PC-9 (cell line): ENCODE data around the gene IRF1. TPM values are rescaled to one million over a fixed set of nuclear protein-coding genes. Genes with fewer than 3 reads are reported as not detected.

Experiments used
- BruUV-seq: library from RNA; stranded (reverse); fragments of 400-500 nt; replicated peaks from 2 replicates; lab custom pipeline; 2021; lab: Mats Ljungman, UMichigan
- CTCF ChIA-PET: fragments of 300-600 bp; sonication (Branson Sonifier 250); formaldehyde crosslinking; loops from one replicate; lab custom pipeline; 2022; ENCODE audit warnings: antibody characterized with exemption; lab: Charles Lee
- POLR2A ChIA-PET: fragments of 300-600 bp; sonication (Branson Sonifier 250); formaldehyde crosslinking; loops from one replicate; lab custom pipeline; 2022; ENCODE audit warnings: antibody characterized with exemption; ENCODE audit not compliant: unreplicated experiment; lab: Charles Lee
- DNase-seq, 2 experiments: peaks; one replicate each; pipeline versions ENCODE4 v3.0.0 to v3.0.0-alpha.2; 2015 to 2022; ENCODE audit warnings: mixed read lengths in 1 of 2
- H2AFZ ChIP-seq: fragments of 200-600 bp; sonication (generic); 2 replicates; pipeline ENCODE4 v1.8.1; 2017; ENCODE audit warnings: antibody characterized with exemption
- H3F3A ChIP-seq: fragments of 200-600 bp; sonication (generic); 2 replicates; pipeline ENCODE4 v1.8.1; 2017; ENCODE audit warnings: antibody characterized with exemption, mild to moderate bottlenecking, low read depth; ENCODE audit not compliant: insufficient read depth
- H3K27ac ChIP-seq: fragments of 200-600 bp; sonication (generic); 2 replicates; pipeline ENCODE4 v1.6.1; 2016; ENCODE audit warnings: mixed run types
- H3K27me3 ChIP-seq: fragments of 200-600 bp; sonication (generic); 2 replicates; pipeline ENCODE4 v1.6.1; 2016; ENCODE audit warnings: low read depth, mixed run types; ENCODE audit not compliant: insufficient read depth
- H3K36me3 ChIP-seq: fragments of 200-600 bp; sonication (generic); 2 replicates; pipeline ENCODE4 v1.6.1; 2016; ENCODE audit warnings: low read depth, mixed run types
- H3K4me1 ChIP-seq: fragments of 200-600 bp; sonication (generic); replicated peaks from 2 replicates; pipeline ENCODE4 v1.6.1; 2016; ENCODE audit warnings: mixed run types; ENCODE audit not compliant: insufficient read depth
- H3K4me2 ChIP-seq: fragments of 200-600 bp; sonication (generic); 2 replicates; pipeline ENCODE4 v1.6.1; 2017; ENCODE audit warnings: mixed run types
- H3K4me3 ChIP-seq: fragments of 200-600 bp; sonication (generic); 2 replicates; pipeline ENCODE4 v1.6.1; 2016; ENCODE audit warnings: mixed run types
- H3K79me2 ChIP-seq: fragments of 200-600 bp; sonication (generic); 2 replicates; pipeline ENCODE4 v1.6.1; 2017; ENCODE audit warnings: low read depth, mixed run types
- H3K9me2 ChIP-seq: fragments of 200-600 bp; sonication (generic); 2 replicates; pipeline ENCODE4 v1.8.1; 2017; ENCODE audit warnings: mild to moderate bottlenecking; ENCODE audit not compliant: insufficient read depth
- H3K9me3 ChIP-seq: fragments of 200-600 bp; sonication (generic); 2 replicates; pipeline ENCODE4 v1.8.1; 2016; ENCODE audit warnings: low read depth; ENCODE audit not compliant: insufficient read depth
- H4K20me1 ChIP-seq: fragments of 200-600 bp; sonication (generic); 2 replicates; pipeline ENCODE4 v1.8.1; 2017; ENCODE audit not compliant: insufficient read depth
- EZH2 ChIP-seq: fragments of 200-600 bp; sonication (generic); IDR thresholded peaks from 2 replicates; pipeline ENCODE4 v1.8.0; 2017; ENCODE audit warnings: antibody characterized with exemption, low read depth
- intact Hi-C: fragments of 100-400 bp; cut with micrococcal nuclease; formaldehyde crosslinking; loops from one replicate; pipeline ENCODE4 v1.10.0; 2022; ENCODE audit not compliant: unreplicated experiment
- total RNA-seq: library from RNA; stranded (reverse); gene quantifications from 2 replicates; pipeline ENCODE4 v1.2.3, GENCODE V29; 2021
- TF ChIP-seq, protein P1 (sequence below): fragments of 200-600 bp; sonication (generic); conservative IDR thresholded peaks from 2 replicates; pipeline ENCODE4 v1.6.1; 2017; ENCODE audit warnings: mixed run types, antibody characterized with exemption, mild to moderate bottlenecking, moderate library complexity

Gene IRF1
- total RNA-seq, 1 experiment from 2014 or later: 27.1 TPM

DNA sequence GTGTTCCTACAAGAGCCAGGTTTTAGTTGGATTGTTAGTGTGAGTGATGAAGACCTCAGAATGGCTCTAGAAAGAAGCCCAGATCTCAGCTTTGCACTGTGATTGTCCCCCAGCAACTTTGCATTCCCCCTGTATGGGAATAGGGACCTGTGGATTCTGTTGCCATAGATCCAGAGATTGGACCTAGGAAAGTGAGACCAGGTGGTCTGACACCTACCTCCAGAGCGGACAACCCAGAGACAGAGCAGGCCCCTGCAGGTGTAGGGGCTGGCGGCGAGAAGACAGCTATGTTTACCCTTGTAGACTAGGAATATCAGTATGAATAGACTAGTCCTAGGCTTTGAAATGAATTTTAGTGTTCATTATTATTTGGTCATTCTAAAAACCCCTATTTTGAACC lies 53.6 kb downstream of the IRF1 start:
- no peak for DNase-seq
- ChIA-PET CTCF (no interaction called here), POLR2A (no interaction called here)
- Histone ChIP-seq H3K79me2 (no peaks in the 10 kb centered on the region), H3K9me2 (no peaks in the 10 kb centered on the region), H3K9me3 (no peaks in the 10 kb centered on the region), H3K4me2 (no peak overlapping the region), H3K27me3 (no peaks in the 10 kb centered on the region), H3K4me3 (no peak overlapping the region), H3F3A (no peaks in the 10 kb centered on the region), H3K4me1 (no peaks in the 10 kb centered on the region; the same call in 1 of the 2 replicates), H4K20me1 (no peaks in the 10 kb centered on the region; the same call in 1 of the 2 replicates), H3K27ac (no peak overlapping the region), H3K36me3 (no peaks in the 10 kb centered on the region), H2AFZ (no peak overlapping the region)
- TF ChIP-seq, protein P1, sequence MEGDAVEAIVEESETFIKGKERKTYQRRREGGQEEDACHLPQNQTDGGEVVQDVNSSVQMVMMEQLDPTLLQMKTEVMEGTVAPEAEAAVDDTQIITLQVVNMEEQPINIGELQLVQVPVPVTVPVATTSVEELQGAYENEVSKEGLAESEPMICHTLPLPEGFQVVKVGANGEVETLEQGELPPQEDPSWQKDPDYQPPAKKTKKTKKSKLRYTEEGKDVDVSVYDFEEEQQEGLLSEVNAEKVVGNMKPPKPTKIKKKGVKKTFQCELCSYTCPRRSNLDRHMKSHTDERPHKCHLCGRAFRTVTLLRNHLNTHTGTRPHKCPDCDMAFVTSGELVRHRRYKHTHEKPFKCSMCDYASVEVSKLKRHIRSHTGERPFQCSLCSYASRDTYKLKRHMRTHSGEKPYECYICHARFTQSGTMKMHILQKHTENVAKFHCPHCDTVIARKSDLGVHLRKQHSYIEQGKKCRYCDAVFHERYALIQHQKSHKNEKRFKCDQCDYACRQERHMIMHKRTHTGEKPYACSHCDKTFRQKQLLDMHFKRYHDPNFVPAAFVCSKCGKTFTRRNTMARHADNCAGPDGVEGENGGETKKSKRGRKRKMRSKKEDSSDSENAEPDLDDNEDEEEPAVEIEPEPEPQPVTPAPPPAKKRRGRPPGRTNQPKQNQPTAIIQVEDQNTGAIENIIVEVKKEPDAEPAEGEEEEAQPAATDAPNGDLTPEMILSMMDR: no peak
- no peak for TF ChIP-seq EZH2
- intact Hi-C loops: no loop called here
- BruUV-seq: no TSS peak

DNA sequence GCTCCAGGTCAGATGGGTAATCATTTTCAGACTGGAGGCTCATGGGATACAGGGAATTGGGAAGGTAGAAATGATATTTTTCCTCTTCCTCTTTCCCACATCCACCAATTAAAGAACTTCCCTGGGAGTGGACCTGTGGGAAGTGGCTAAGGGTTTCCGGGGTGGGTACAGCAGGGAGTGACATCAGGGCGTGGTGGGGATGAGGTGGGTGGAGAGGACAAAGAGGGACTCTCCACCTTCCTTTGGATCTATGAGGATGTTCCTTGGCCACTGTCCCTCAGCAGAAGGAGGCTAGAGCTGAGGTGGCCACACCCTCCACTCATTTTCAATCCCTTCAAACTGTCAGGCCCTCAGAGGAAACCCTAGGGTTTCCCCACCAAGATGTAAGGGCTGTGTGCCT lies 54.7 kb downstream of the IRF1 start:
- Histone ChIP-seq H3K27me3 (no peaks in the 10 kb centered on the region), H4K20me1 (no peaks in the 10 kb centered on the region; the same call in 1 of the 2 replicates), H2AFZ (no peak overlapping the region), H3F3A (no peaks in the 10 kb centered on the region), H3K79me2 (no peaks in the 10 kb centered on the region), H3K4me2 (no peak overlapping the region), H3K27ac (no peak overlapping the region), H3K4me3 (no peak overlapping the region), H3K9me3 (no peaks in the 10 kb centered on the region), H3K4me1 (no peaks in the 10 kb centered on the region; the same call in 1 of the 2 replicates), H3K9me2 (no peaks in the 10 kb centered on the region), H3K36me3 (no peaks in the 10 kb centered on the region)
- DNase-seq: no peak
- ChIA-PET CTCF (no interaction called here), POLR2A (no interaction called here)
- BruUV-seq: no TSS peak
- TF ChIP-seq, protein P1: no peak
- TF ChIP-seq EZH2: no peak
- intact Hi-C loops: no loop called here

- H3K79me2 ChIP-seq: no peaks in the 10 kb centered on the region
- H3K27me3 ChIP-seq: no peaks in the 10 kb centered on the region
- no peak overlapping the region for H3K4me3 ChIP-seq
- H3K9me3 ChIP-seq: no peaks in the 10 kb centered on the region
- H2AFZ ChIP-seq: no peak overlapping the region
- no peaks in the 10 kb centered on the region for H3F3A ChIP-seq
- H3K4me1 ChIP-seq: no peaks in the 10 kb centered on the region; the same call in 1 of the 2 replicates
- H3K36me3 ChIP-seq: no peaks in the 10 kb centered on the region
- no peaks in the 10 kb centered on the region for H3K9me2 ChIP-seq
- no peak overlapping the region for H3K27ac ChIP-seq
- no peak for DNase-seq
- POLR2A ChIA-PET: interaction anchor here (0.6 kb wide), 1 partner anchor 387 kb away, joined by 3 read pairs; no protein-coding TSS in a partner anchor
- no TSS peak for BruUV-seq
- intact Hi-C loops: no loop called here
- CTCF ChIA-PET: no interaction called here
- TF ChIP-seq, protein P1: no peak
- no peak for TF ChIP-seq EZH2
- H4K20me1 ChIP-seq: no peaks in the 10 kb centered on the region; the same call in 1 of the 2 replicates
- no peak overlapping the region for H3K4me2 ChIP-seq
These were observed 55.1 kb downstream of the IRF1 start for GRCh38 chr5:132435447-132435846.
